Hepatocyte (in vitro differentiated cells): ENCODE measurements around the gene KRT83. TPM values are rescaled to one million over a fixed set of nuclear protein-coding genes. Genes with fewer than 3 reads are reported as not detected.

Experiments used
- DNase-seq: peaks from one replicate; pipeline ENCODE4 v3.0.0-alpha.2; 2016; ENCODE audit warnings: low spot score
- H2AFZ ChIP-seq: fragments of 200-600 bp; sonication (generic); 2 replicates; pipeline ENCODE4 v1.6.0; 2016; ENCODE audit warnings: antibody characterized with exemption, mild to moderate bottlenecking
- H3K27ac ChIP-seq: fragments of 200-600 bp; sonication (generic); 2 replicates; pipeline ENCODE4 v1.5.1; 2016; ENCODE audit warnings: mild to moderate bottlenecking
- H3K27me3 ChIP-seq: fragments of 200-600 bp; sonication (generic); 2 replicates; pipeline ENCODE4 v1.6.1; 2016
- H3K36me3 ChIP-seq: fragments of 200-600 bp; sonication (generic); replicated peaks from 2 replicates; pipeline ENCODE4 v1.5.1; 2016; ENCODE audit warnings: low read depth; ENCODE audit not compliant: insufficient read depth
- H3K4me1 ChIP-seq: fragments of 200-600 bp; sonication (generic); 2 replicates; pipeline ENCODE4 v1.5.1; 2016; ENCODE audit warnings: mild to moderate bottlenecking, moderate library complexity; ENCODE audit not compliant: insufficient read depth
- H3K4me2 ChIP-seq: fragments of 200-600 bp; sonication (generic); 2 replicates; pipeline ENCODE4 v1.6.0; 2016
- H3K4me3 ChIP-seq: fragments of 200-600 bp; sonication (generic); 2 replicates; pipeline ENCODE4 v1.5.1; 2016; ENCODE audit warnings: mild to moderate bottlenecking
- H3K79me2 ChIP-seq: fragments of 200-600 bp; sonication (generic); 2 replicates; pipeline ENCODE4 v1.6.0; 2017; ENCODE audit warnings: mild to moderate bottlenecking
- H3K9me2 ChIP-seq: fragments of 200-600 bp; sonication (generic); replicated peaks from 2 replicates; pipeline ENCODE4 v1.6.0; 2017; ENCODE audit warnings: mild to moderate bottlenecking; ENCODE audit not compliant: insufficient read depth
- H3K9me3 ChIP-seq: fragments of 200-600 bp; sonication (generic); 2 replicates; pipeline ENCODE4 v1.5.1; 2016; ENCODE audit warnings: low read depth, mild to moderate bottlenecking
- H4K20me1 ChIP-seq: fragments of 200-600 bp; sonication (generic); 2 replicates; pipeline ENCODE4 v1.6.0; 2016; ENCODE audit warnings: mild to moderate bottlenecking; ENCODE audit not compliant: insufficient read depth, poor library complexity, severe bottlenecking
- CTCF ChIP-seq: fragments of 200-600 bp; sonication (generic); IDR thresholded peaks from 2 replicates; pipeline ENCODE4 v1.5.1; 2016; ENCODE audit warnings: antibody characterized with exemption, mild to moderate bottlenecking; ENCODE audit not compliant: poor library complexity
- EZH2 ChIP-seq: fragments of 200-600 bp; sonication (generic); IDR thresholded peaks from 2 replicates; pipeline ENCODE4 v1.6.1; 2016; ENCODE audit warnings: antibody characterized with exemption, mild to moderate bottlenecking, borderline replicate concordance
- EZH2phosphoT487 ChIP-seq: fragments of 200-600 bp; sonication (generic); IDR thresholded peaks from one replicate; pipeline ENCODE4 v1.6.1; 2018; ENCODE audit warnings: antibody characterized with exemption, mild to moderate bottlenecking, low read depth, moderate library complexity; ENCODE audit not compliant: unreplicated experiment, severe bottlenecking
- WGBS: methylation state at CpG from one replicate; pipeline ENCODE4 v1.1.6; 2016; ENCODE audit warnings: low lambda C conversion rate; ENCODE audit errors: missing lambda C conversion rate; 5-methylcytosine and 5-hydroxymethylcytosine counted together
- polyA plus RNA-seq: library from polyadenylated mRNA; unstranded; fragments of >200 nt; fragmentation: Nextera tagmentation; extraction: Ambion mirVana; gene quantifications from 2 replicates; pipeline ENCODE4 v1.2.1, GENCODE V29; 2016
- total RNA-seq: library from RNA; depleted of rRNA; stranded (reverse); fragments of >200 nt; gene quantifications from 2 replicates; pipeline ENCODE4 v1.2.3, GENCODE V29; 2014

Gene KRT83
- total and polyA plus RNA-seq, 2 experiments from 2014 or later, result not detected

GRCh38 chr12:52312086-52312485, 9.1 kb downstream of the KRT83 start:
- no peaks in the 10 kb centered on the region for H3K9me2 ChIP-seq
- H3K9me3 ChIP-seq, result no peaks in the 10 kb centered on the region
- TF ChIP-seq EZH2phosphoT487 (no peak), CTCF (no peak), EZH2 (no peak)
- no peak for DNase-seq
- H4K20me1 ChIP-seq, result no peaks in the 10 kb centered on the region
- no peak overlapping the region for H2AFZ ChIP-seq
- H3K27ac ChIP-seq, result no peak overlapping the region
- no peaks in the 10 kb centered on the region for H3K79me2 ChIP-seq
- no peak overlapping the region for H3K4me2 ChIP-seq
- no peaks in the 10 kb centered on the region for H3K36me3 ChIP-seq
- peaks cover 6% of the 10 kb centered on the region for H3K4me1 ChIP-seq
- WGBS, result 78% methylated on average over 4 of the region's 4 CpGs
- peaks cover 14% of the 10 kb centered on the region for H3K27me3 ChIP-seq
- H3K4me3 ChIP-seq, result no peak overlapping the region

GRCh38 chr12:52311285-52311648, 9.9 kb downstream of the KRT83 start:
- Histone ChIP-seq H3K9me2 (no peaks in the 10 kb centered on the region), H3K27ac (no peak overlapping the region), H3K36me3 (no peaks in the 10 kb centered on the region), H4K20me1 (no peaks in the 10 kb centered on the region), H2AFZ (no peak overlapping the region), H3K4me3 (no peak overlapping the region), H3K4me1 (peaks cover 6% of the 10 kb centered on the region), H3K79me2 (no peaks in the 10 kb centered on the region), H3K4me2 (no peak overlapping the region), H3K9me3 (no peaks in the 10 kb centered on the region), H3K27me3 (peaks cover 21% of the 10 kb centered on the region)
- 88% methylated on average over 3 of the region's 3 CpGs for WGBS
- TF ChIP-seq EZH2phosphoT487, result no peak
- DNase-seq, result no peak

GRCh38 chr12:52310622-52311284, 10.4 kb downstream of the KRT83 start:
- no peak for TF ChIP-seq EZH2
- H3K27me3 ChIP-seq, result peaks cover 22% of the 10 kb centered on the region
- WGBS, result 88% methylated on average over 5 of the region's 5 CpGs
- H3K27ac ChIP-seq, result no peak overlapping the region
- no peaks in the 10 kb centered on the region for H3K9me2 ChIP-seq
- no peaks in the 10 kb centered on the region for H4K20me1 ChIP-seq
- H3K79me2 ChIP-seq, result no peaks in the 10 kb centered on the region
- H3K9me3 ChIP-seq, result no peaks in the 10 kb centered on the region
- H3K4me3 ChIP-seq, result no peak overlapping the region
- H3K4me2 ChIP-seq, result no peak overlapping the region
- peaks cover 6% of the 10 kb centered on the region for H3K4me1 ChIP-seq
- H2AFZ ChIP-seq, result no peak overlapping the region
- H3K36me3 ChIP-seq, result no peaks in the 10 kb centered on the region
- DNase-seq, result no peak

GRCh38 chr12:52308806-52309425, 12.3 kb downstream of the KRT83 start:
- Histone ChIP-seq H4K20me1 (no peaks in the 10 kb centered on the region), H2AFZ (peak overlapping the region; percentile 31), H3K9me2 (no peaks in the 10 kb centered on the region), H3K79me2 (no peaks in the 10 kb centered on the region), H3K4me1 (peaks cover 6% of the 10 kb centered on the region), H3K9me3 (no peaks in the 10 kb centered on the region), H3K36me3 (no peaks in the 10 kb centered on the region), H3K27ac (peak overlapping the region; percentile 44), H3K4me2 (peak overlapping the region; percentile 80), H3K4me3 (no peak overlapping the region), H3K27me3 (peaks cover 22% of the 10 kb centered on the region)
- TF ChIP-seq CTCF, result no peak
- no peak for TF ChIP-seq EZH2phosphoT487
- TF ChIP-seq EZH2, result no peak
- 55% methylated on average over 15 of the region's 15 CpGs for whole genome bisulfite sequencing
- DNase-seq, result no peak
